CD4-positive, alpha-beta T cell (primary cell): ENCODE measurements around the gene EMILIN1. TPM values are rescaled to one million over a fixed set of nuclear protein-coding genes. Genes with fewer than 3 reads are reported as not detected.

Experiments used
- ATAC-seq: fragments of 200-7000 bp; cut with Tn5 transposase; one replicate; pipeline ENCODE4 v1.10.0; 2022; ENCODE audit warnings: mild to moderate bottlenecking; ENCODE audit not compliant: poor library complexity
- CTCF ChIA-PET: fragments of 350-600 bp; sonication (Branson Sonifier 250); formaldehyde crosslinking; loops from one replicate; lab custom pipeline; 2021; ENCODE audit warnings: antibody characterized with exemption, inconsistent platforms; lab: Charles Lee
- POLR2A ChIA-PET: fragments of 350-600 bp; sonication (Branson Sonifier 250); formaldehyde crosslinking; loops from one replicate; lab custom pipeline; 2021; ENCODE audit warnings: antibody characterized with exemption, inconsistent platforms; lab: Charles Lee
- DNase-seq, 14 experiments: peaks; one replicate each; pipeline ENCODE4 v3.0.0-alpha.2; 2013 to 2020; ENCODE audit warnings: mixed read lengths in 2 of 14
- H3K27ac ChIP-seq, 2 donors: one replicate each; pipeline versions ENCODE4 v1.5.1 to v1.7.0; 2013; ENCODE audit warnings: low read length in 2 of 2, low read depth in 1 of 2, mild to moderate bottlenecking in 1 of 2
- H3K27me3 ChIP-seq, 2 experiments: 1 replicate in 1 of 2; 2 replicates in 1 of 2; pipeline versions ENCODE4 v1.6.1 to v1.7.0; 2013; ENCODE audit warnings: low read length in 2 of 2, control low read depth in 1 of 2, mild to moderate bottlenecking in 1 of 2, moderate library complexity in 1 of 2; ENCODE audit not compliant: insufficient read depth in 2 of 2, control insufficient read depth in 1 of 2
- H3K36me3 ChIP-seq: one replicate; pipeline ENCODE4 v1.6.1; 2013; ENCODE audit warnings: low read length, control low read depth; ENCODE audit not compliant: insufficient read depth
- H3K4me1 ChIP-seq: one replicate; pipeline ENCODE4 v1.6.1; 2013; ENCODE audit warnings: low read length, control low read depth; ENCODE audit not compliant: insufficient read depth
- H3K4me3 ChIP-seq: one replicate; pipeline ENCODE4 v1.5.1; 2013; ENCODE audit warnings: mild to moderate bottlenecking, low read length, moderate library complexity
- H3K9me3 ChIP-seq, 2 experiments: 1 replicate in 1 of 2; 2 replicates in 1 of 2; pipeline versions ENCODE4 v1.6.1 to v1.7.0; 2013; ENCODE audit warnings: low read length in 2 of 2, mild to moderate bottlenecking in 2 of 2, control low read depth in 1 of 2, moderate library complexity in 1 of 2; ENCODE audit not compliant: control insufficient read depth in 1 of 2, insufficient read depth in 1 of 2
- H3K27ac Mint-ChIP-seq: one replicate; pipeline ENCODE4 v1.8.0; 2020; ENCODE audit warnings: mixed read lengths
- H3K27me3 Mint-ChIP-seq: one replicate; pipeline ENCODE4 v1.8.0; 2021; ENCODE audit warnings: mixed read lengths
- H3K36me3 Mint-ChIP-seq: one replicate; pipeline ENCODE4 v1.8.0; 2021; ENCODE audit warnings: low read depth, mixed read lengths
- H3K4me1 Mint-ChIP-seq: one replicate; pipeline ENCODE4 v1.8.0; 2021; ENCODE audit warnings: low read depth, mixed read lengths
- H3K4me3 Mint-ChIP-seq: one replicate; pipeline ENCODE4 v1.8.0; 2020; ENCODE audit warnings: mild to moderate bottlenecking, mixed read lengths
- H3K9me3 Mint-ChIP-seq: one replicate; pipeline ENCODE4 v1.8.0; 2020; ENCODE audit warnings: mixed read lengths
- CTCF ChIP-seq: fragments of 200-600 bp; IDR thresholded peaks from one replicate; pipeline ENCODE4 v1.8.0; 2022; ENCODE audit warnings: antibody characterized with exemption, mild to moderate bottlenecking
- intact Hi-C, 2 experiments: fragments of 100-400 bp; cut with DNase I in 1 of 2; cut with micrococcal nuclease in 1 of 2; formaldehyde crosslinking; loops; one replicate each; pipeline versions ENCODE4 v1.15.1 to v1.9.0; 2023 to 2025; cut with DNase I, micrococcal nuclease
- total RNA-seq, 174 experiments: library from RNA in 2 of 174; stranded (reverse) in 2 of 174; gene quantifications; one replicate each; pipeline ENCODE4 v1.2.3 and lab custom pipeline; 2021 to 2026

EMILIN1 gene
- total RNA-seq, 2 experiments from 2014 or later = 0.14 to 0.25 TPM

- Mint-ChIP-seq H3K4me1 (peaks cover 4% of the 10 kb centered on the region), H3K27me3 (no peaks in the 10 kb centered on the region), H3K4me3 (no peak overlapping the region), H3K27ac (no peak overlapping the region), H3K9me3 (no peaks in the 10 kb centered on the region), H3K36me3 (peaks cover 38% of the 10 kb centered on the region)
- ChIA-PET CTCF (no interaction called here), POLR2A (interaction anchor here (13.4 kb wide), 1 partner anchor 13 kb away, joined by 301 read pairs; the partner anchor contains the start of gene OST4)
- TF ChIP-seq CTCF = no peak
- no peaks in the 10 kb centered on the region for H3K27me3 ChIP-seq
- H3K4me1 ChIP-seq = peaks cover 2% of the 10 kb centered on the region
- intact Hi-C loops = no loop called here
- no peak overlapping the region for H3K27ac ChIP-seq
- DNase-seq (no peak), ATAC-seq (no peak)
- no peak overlapping the region for H3K4me3 ChIP-seq
- H3K9me3 ChIP-seq = no peaks in the 10 kb centered on the region
- peaks cover 31% of the 10 kb centered on the region for H3K36me3 ChIP-seq
Observed at GRCh38 chr2:27057184-27057583, 21.2 kb upstream of the EMILIN1 start.

GRCh38 chr2:27058210-27058609, 20.2 kb upstream of the EMILIN1 start:
- POLR2A ChIA-PET = interaction anchor here (13.4 kb wide), 1 partner anchor 12 kb away, joined by 301 read pairs; the partner anchor contains the start of gene OST4
- Histone ChIP-seq H3K4me1 (no peaks in the 10 kb centered on the region), H3K9me3 (no peaks in the 10 kb centered on the region), H3K27me3 (no peaks in the 10 kb centered on the region), H3K4me3 (no peak overlapping the region), H3K27ac (no peak overlapping the region), H3K36me3 (peaks cover 31% of the 10 kb centered on the region)
- CTCF ChIA-PET = interaction anchor here (0.6 to 1.9 kb wide), 3 partner anchors 29 to 150 kb away, joined by 3 to 5 read pairs (median 4); partner anchors contain the start of gene KHK
- no peak for DNase-seq
- Mint-ChIP-seq H3K36me3 (peaks cover 47% of the 10 kb centered on the region), H3K27ac (no peak overlapping the region), H3K27me3 (no peaks in the 10 kb centered on the region), H3K4me3 (no peak overlapping the region), H3K4me1 (peaks cover 7% of the 10 kb centered on the region), H3K9me3 (no peaks in the 10 kb centered on the region)
- intact Hi-C loops = no loop called here
- TF ChIP-seq CTCF = no peak
- no peak for ATAC-seq

GRCh38 chr2:27059141-27059820, 19.1 kb upstream of the EMILIN1 start:
- Mint-ChIP-seq H3K27me3 (no peaks in the 10 kb centered on the region), H3K4me3 (no peak overlapping the region), H3K27ac (no peak overlapping the region), H3K36me3 (peaks cover 50% of the 10 kb centered on the region), H3K9me3 (no peaks in the 10 kb centered on the region), H3K4me1 (peaks cover 7% of the 10 kb centered on the region)
- no peaks in the 10 kb centered on the region for H3K27me3 ChIP-seq
- ATAC-seq (no peak), DNase-seq (no peak)
- no peaks in the 10 kb centered on the region for H3K4me1 ChIP-seq
- no peak overlapping the region for H3K4me3 ChIP-seq
- CTCF ChIA-PET = interaction anchor here (1.9 kb wide), 1 partner anchor 28 kb away, joined by 4 read pairs; the partner anchor contains the start of gene KHK
- intact Hi-C loops = no loop called here
- TF ChIP-seq CTCF = no peak
- H3K36me3 ChIP-seq = peaks cover 34% of the 10 kb centered on the region
- POLR2A ChIA-PET = interaction anchor here (1.0 to 13.4 kb wide), 3 partner anchors 8 to 13 kb away, joined by 5 to 301 read pairs (median 26); partner anchors contain the start of genes AGBL5 and OST4
- no peaks in the 10 kb centered on the region for H3K9me3 ChIP-seq
- H3K27ac ChIP-seq = no peak overlapping the region
